ENCODE data around the gene PRRC1.
"Not testable (repeated sequence)": the region's sequence is repeated elsewhere in the genome, so short reads cannot be mapped to it uniquely, and the experiment has no call there.

PRRC1 gene

DNA sequence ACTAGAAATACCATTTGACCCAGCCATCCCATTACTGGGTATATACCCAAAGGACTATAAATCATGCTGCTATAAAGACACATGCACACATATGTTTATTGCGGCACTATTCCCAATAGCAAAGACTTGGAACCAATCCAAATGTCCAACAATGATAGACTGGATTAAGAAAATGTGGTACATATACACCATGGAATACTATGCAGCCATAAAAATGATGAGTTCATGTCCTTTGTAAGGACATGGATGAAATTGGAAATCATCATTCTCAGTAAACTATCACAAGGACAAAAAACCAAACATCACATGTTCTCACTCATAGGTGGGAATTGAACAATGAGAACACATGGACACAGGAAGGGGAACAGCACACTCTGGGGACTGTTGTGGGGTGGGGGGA is 27.8 kb downstream of the PRRC1 start:
- not testable (repeated sequence) for DNase-seq (ENCODE audit: low read depth in 3 of 3)

DNA sequence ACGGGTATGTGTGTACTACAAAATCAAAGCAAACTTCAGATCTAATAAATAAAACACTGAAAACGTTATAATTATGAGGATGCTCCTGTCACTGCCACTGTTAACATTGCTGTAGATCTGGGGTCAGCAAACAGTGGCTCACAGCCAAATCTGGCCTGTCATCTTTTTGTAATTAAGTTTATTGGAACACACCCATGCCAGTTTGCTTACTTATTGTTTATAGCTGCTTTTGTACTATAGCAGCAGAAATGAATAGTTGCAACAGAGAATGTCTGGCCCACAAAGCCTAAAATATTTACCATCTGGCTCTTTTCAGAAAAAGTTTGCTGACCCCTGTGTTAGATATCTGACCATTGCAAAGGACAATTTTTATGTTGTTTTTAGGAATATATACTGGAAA is 32.1 kb downstream of the PRRC1 start:
- no peak for DNase-seq (ENCODE audit: low read depth in 3 of 3)

DNA sequence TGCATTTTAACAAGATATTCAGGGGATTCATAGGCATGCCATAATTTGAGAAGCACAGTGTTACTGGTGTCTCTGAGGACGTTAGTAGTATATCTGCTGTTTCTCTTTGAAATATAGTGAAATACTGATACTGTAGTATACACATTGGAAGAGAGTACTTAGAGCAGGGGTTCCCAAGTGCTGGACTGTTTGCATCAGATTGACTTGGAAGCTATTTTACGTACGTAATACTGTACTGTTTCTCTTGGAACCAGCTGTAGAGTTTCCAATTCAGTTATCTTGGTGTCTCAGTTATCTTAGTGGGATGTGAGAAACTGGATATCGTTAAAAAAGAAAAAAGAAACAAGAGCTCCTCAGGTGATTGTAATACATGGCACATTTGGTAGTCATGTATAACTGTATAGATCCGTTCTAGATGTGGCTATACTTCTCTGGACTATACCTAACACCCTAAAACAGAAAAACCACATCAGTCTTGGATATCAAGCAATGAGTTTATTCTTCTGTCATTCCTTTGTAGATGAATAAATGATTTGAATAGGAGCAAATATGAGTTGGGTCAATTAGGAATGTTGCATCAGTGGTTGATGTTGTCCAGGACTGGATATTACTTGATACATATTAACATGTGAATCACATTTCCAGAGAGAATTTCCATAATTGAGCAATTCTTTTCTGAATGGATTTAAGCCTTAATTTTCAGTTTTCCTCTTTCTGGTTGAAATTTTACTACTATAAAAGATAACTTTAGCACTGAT is 33.4 kb downstream of the PRRC1 start:
- DNase-seq (ENCODE audit: low read depth in 3 of 3) = no peak

DNA sequence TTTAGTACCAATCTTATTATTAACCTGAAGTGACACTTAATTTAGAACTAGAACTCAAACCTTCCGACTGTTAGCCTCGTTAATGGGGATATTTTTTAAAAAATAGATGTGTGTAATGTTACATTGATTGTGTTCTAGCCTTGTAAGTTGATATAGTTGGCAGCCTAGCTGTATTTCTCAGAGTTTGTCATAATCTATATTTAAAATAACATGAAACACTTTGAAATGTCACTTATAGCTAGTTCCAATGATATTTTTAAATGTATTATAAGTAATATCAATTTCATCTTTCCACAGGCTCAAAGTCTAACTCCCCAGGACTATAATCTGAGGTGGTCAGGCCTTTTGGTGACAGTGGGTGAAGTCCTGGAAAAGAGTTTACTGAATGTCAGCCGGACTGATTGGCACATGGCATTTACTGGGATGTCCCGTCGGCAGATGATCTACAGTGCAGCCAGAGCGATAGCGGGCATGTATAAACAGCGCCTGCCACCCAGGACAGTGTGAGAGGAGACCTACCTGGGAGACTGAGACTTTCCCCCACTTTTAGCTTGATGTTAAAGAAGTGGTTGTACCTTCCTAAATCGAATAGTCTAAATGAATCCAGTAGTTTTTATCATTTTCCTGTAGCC is 34.1 kb downstream of the PRRC1 start:
- DNase-seq (ENCODE audit: low read depth in 3 of 3) = no peak

DNA sequence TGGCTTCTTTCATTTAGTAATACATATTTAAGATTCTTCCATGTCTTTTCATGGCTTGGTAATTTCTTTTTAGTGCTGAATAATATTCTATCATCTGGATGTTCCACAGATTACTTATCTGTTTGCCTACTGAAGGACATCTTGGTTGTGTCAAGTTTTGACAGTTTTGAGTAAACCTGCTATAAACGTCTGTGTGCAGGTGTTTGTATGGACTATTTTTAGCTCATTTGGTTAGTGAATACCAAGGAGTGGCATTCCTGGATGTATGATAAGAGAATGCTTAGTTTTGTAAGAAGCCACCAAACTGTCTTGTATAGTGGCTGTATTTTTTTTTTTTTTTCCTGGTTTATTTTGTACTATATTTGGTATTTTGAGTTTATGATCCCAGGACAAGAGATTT is 38.4 kb downstream of the PRRC1 start:
- no peak for DNase-seq (ENCODE audit: low read depth in 3 of 3)

DNA sequence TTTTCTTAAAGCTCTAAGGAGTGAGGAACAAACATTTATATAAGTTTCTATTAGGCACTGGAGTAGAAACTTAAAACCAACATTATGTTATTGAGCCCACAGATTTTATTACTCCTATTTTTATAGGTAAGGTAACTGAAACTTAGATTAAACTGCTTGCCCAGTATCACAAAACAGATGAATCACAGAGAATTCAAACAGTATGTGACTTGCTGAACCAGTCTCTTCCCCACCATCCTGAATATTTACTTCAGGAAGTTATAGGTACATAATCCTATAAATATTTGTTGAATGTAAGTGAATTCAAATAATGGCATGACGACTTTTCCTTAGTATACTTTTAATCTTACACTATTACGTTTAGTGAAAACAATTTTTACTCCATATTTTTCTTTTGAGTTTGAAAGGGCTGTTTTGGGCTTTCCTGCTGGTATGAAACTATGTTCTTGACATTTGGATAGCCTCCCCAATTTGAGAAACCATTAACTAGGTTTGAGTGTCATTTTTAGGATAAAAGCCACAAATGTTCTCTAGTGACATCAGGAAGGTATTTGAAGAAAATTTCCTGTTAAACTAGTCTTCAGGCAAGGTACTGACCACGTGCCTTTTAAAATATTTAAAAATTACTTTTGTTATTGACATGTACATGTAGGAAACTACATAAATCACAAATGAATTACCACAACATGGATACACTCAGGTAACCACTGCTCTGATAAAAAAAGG is 39.3 kb downstream of the PRRC1 start:
- no peak for DNase-seq (ENCODE audit: low read depth in 3 of 3)

DNA sequence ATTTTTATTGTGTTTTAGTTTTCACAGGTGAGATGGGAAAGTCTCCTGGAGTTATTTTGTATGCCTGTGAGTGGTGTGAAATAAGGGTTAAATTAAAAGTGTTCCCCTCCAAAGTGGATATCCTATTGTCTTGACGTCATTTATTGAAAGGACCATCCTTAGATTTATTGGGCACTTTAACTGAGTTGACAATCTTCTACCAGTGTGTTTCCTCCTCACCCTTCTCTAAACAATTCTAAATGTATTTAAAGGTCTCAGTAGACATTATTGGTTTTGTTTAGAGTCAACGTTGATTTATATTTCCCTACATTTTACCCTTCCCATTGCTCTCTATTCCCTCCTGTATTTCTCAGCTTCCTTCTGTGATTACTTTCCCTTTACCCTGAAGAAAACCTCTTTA is 40.8 kb downstream of the PRRC1 start:
- no peak for DNase-seq (ENCODE audit: low read depth in 3 of 3)

DNA sequence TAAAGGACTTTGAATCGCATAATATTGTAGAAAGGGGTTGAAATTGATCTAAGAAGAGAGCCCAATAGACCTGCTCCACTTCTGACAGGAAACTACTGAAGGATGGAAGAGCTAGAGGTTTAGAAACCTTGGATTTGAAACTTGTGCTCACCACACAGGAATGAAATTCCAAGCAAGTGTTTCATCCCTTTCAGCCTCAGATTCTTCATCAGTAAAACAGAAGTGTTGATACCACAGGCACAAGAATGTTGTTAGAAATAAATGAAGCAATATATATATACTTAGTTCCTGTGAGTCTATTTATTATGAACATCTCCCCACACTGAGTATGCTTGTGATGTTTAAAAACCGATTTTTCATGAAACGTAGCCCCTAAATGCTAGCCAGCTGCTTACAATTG is 43.8 kb downstream of the PRRC1 start:
- no peak for DNase-seq (ENCODE audit: low read depth in 3 of 3)

DNA sequence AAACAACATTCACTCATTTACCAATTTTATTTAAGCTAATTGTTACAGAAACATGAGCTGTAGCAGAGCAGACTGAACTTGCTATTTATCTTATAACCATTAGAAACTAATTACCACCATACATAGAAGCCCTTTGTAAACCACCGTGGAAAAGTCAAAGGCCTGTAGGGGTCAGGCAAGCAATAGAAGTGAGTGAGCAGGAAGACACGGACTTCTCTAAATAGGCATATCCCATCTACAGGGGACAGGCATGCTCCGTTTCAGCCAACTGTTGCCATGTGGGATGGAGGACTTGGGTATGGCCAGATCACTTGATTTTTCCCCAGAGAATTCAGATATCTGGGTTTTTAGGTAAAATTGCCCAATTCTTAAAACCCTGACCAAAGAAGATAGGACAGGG is 44.8 kb downstream of the PRRC1 start:
- no peak for DNase-seq (ENCODE audit: low read depth in 3 of 3)

DNA sequence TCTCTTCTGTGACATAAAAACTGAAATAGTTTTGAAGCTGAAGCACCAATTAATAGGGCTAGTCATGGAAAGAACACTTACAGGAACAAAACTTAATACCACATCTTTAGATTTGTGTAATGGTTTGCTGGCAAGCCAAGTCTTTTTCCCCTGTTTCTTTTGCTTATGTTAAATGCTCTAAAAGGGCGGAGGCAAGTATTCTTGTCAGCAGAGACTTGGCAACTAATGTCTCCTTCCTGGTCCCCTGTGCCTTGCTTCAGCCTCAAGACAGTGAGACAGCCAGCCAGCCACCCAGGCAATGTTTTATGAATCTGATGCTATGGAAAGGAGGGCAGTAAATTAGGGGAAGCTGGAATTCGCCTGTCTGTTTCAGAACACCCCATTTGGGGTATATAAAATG is 45.7 kb downstream of the PRRC1 start:
- DNase-seq (ENCODE audit: low read depth in 3 of 3) = no peak

DNA sequence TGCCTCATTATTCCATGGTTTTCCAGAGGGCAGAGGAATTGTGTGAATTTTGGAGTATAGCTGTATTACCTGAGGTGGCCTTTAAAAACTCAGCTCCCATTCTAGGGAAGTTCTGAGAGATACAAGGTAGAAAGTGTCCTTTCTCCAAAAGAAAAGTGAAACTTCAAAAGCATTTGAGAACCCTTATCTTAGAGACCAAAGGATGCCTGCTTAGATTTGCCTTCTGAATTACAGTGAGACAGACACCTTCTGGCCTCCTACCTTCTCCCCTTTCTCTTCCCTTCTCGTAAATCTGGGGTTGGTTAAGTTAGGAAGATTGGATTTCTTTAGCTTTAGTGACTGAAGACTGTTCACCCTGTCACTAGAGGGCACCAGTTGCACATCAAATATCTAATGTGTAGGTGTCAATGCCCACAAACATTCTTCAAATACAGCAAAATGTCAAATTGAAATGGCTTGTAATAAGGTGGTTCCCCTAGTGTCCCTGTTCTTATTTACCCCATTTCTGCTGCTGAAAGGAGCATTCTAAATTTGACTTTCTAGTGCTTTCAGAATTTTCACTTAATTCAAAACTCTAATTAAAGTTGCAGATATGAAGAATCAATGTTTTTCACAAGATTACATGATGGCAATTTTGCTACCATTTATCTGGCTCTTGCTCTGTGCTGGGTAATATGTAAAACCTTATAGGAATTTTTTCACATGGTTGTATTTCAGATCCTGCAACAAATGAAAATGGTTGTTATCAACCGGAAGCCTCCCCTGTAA is 46.7 kb downstream of the PRRC1 start:
- DNase-seq (ENCODE audit: low read depth in 3 of 3) = peak in 2 of 3 experiments; percentile 3 to 10

DNA sequence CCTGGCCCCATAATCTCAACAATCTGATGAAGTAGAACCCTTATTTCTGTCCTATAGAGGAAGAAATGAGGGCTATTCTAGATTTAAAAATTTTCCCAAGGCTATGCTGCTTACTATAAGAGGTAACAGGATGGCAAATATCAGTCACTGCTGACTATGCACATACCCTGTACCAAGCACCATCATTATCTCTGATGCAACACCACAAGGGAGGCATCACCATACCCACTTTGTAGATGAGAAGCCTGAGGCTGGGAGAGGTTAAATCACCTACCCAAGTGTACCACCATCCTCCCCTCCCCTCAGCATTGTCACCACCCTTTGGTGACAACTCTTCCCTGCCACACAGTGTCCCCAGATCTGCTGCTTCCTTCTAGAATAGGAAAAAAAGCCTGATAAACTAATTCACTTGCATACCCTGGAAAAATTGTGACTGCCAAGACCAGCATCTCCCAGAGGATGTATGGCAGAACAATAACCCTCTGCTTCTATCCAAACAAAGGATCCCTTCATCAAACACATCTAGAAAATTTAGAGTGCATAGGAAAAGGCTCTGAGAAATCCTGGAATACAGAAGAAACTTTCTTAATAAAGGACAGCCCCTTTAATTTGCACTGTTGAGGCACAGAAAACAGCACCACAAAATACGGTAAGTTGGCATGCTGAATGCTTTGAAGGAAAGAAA is 48.3 kb downstream of the PRRC1 start:
- no peak for DNase-seq (ENCODE audit: low read depth in 3 of 3)

DNA sequence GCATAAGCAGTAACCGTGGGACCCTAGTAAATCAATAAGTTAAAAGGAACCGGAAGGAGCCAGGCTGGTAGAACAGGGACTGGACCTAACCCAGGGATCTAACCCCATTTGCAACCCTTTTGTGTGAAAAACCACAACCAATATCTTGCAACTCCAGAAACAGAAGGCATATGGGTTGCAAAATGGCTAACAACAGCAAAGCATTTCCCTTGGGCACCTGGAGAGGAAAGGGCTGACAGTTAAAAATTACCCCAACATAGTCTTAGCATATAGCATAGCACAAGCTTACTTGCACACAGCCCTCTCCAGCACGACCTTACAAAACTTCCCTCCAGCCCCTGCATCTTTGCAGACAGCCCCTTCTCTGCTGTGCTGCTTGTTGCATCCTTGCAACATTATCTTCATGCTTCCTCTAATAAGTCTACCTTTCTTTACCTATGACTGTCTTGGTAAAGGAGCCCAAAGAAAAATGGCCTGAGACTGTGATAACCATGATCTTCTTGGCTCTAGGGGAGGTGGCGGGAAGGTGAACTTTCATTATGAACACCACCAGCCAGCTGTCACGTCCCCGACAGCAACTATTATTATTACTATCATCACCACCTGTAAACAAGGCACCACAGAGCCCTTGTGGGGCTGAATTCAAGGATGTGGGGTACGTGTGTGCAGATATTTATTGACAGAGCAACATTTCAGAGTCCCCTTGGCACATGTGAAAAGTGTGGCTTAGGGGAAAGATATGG is 49.8 kb downstream of the PRRC1 start:
- DNase-seq (ENCODE audit: low read depth in 3 of 3) = no peak

DNA sequence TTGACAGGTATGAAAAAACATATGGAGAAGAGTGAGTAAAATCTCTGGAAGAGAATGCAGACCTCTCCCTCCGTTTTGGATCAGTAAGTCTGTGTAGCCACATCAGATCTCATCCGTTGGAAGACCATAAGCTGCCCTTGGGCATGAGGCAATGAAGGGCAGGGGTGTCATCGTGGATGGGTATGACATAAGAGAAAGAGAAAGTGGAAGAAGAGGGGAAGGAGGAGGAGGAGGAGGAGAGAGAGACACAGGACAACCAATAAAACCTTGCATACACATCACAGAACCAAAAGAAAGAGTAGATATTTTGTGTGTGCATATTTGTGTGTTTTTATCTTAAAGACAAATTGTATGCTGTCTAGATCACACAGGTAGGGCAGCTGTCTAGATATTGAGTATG is 50.7 kb downstream of the PRRC1 start:
- no peak for DNase-seq (ENCODE audit: low read depth in 3 of 3)

DNA sequence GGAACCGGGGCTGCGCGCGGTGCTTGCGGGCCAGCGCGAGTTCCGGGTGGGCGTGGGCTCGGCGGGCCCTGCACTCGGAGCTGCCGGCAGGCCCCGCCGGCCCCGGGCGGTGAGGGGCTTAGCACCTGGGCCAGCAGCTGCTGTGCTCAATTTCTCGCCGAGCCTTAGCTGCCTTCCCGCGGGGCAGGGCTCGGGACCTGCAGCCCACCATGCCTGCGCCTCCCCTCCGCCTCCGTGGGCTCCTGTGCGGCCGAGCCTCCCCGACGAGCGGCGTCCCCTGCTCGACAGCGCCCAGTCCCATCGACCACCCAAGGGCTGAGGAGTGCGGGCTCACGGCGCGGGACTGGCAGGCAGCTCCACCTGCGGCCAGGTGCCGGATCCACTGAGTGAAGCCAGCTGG is 52.0 kb downstream of the PRRC1 start:
- not testable (repeated sequence) for DNase-seq (ENCODE audit: low read depth in 3 of 3)

DNA sequence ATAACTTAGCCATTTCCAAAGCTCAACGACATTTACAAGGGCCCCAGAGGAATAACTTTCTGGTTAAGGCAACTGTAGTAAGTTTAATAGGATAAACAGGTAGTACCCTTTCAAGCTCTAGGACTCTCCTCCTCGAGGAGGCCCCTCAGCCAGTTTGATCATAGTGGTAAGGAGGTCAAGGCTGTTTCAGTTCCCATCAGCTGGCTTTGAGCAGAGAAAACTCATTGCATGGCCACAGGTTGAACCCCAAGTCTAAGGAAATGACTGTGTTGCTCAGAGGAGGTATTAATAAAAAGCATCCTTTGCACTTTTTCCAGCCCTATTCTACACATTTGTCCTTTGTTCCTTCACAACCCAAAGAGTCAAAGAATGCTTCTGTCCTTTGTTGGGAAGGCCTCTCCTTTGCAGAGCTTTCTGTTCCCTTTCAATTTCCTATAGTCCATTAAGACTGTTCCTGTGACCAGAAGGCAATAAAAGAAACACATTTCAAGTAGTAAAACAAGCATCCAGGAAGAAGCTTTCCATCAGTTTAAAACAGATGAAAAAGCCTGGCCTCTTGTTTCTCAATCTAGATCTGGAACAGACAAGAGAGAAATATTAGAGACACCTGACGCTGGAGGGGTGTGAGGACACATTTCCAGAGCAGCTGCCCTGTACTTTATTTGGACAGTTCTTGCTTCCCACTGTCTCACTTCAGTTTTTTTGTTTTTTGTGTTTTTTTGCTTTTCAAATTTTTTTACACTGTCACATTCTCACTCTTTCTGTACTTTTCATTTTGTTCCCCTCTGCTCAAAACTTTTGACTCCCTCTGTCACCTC is 54.1 kb downstream of the PRRC1 start:
- DNase-seq (ENCODE audit: low read depth in 3 of 3) = no peak

DNA sequence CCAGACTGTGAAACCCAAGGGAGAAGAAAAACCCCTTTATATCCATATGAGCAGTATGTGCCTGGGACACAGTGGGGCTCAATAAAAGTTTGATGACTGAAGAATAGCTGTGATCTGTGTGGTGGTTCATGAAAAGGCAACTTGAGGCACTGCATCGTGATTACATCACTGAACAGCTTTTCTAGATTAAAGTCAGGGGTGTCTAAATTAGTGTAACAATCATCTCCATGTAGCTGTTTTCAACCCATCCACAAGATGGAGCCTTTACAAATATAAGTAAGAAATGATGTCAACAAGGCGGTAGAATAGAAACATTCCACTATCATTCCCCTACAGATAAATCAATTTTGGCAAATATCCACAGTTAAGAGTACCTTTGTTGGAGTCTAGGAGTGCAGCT is 55.5 kb downstream of the PRRC1 start:
- no peak for DNase-seq (ENCODE audit: low read depth in 3 of 3)

DNA sequence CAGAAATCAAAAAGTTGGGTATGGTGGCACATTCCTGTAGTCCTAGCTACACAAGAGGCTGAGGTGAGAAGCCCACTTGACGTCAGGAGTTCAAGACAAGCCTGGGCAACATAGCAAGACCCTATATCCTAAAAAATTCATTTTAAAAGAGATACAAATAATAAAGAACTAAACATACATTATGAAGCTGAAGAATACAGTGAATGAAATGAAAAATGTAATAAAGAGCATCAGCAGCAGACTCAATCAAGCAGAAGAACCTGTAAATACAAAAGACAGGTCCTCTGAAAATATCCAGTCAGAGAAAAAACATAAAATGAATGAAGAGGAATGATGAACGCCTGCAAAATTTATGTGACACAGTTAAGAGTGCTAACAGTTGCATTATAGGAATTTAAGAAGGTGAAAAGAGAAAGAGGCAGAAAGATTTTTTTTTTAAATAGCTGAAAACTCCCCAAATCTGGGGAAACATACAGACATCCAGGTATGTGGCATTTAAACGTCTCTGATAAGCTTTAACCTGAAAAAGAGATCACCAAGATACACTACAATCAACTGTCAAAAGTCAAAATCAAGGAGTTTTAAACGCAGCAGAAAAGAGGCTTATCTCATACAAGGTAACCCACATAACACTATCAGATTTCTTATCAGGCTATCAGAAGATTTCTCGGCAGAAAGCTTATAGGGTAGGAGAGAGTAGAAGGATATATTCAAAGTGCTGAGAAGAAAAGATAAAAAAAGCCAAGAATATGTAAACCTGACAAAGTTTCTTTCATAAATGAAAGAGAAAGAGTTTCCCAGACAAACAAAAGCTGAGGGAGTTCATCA is 57.6 kb downstream of the PRRC1 start:
- DNase-seq (ENCODE audit: low read depth in 3 of 3) = no peak

DNA sequence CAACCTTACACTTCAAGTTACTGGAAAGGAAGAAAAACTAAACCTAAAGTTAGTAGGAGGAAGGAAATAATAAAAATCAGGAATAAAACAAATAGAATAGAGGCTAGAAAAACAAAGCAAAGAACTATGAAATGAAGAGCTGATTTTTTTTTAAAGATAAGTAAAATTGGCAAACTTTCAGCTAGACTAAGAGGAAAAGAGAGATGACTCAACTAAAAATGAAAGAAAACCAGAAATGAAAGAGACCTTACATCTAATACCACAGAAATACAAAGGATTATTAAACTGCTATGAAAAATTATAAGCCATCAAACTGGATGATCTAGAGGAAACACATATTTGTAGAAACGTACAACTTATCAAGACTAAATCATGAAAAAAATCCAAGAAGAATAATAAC is 60.0 kb downstream of the PRRC1 start:
- DNase-seq (ENCODE audit: low read depth in 3 of 3) = no peak
